ENCODE data around the gene ARID3B. TPM values are rescaled to one million over a fixed set of nuclear protein-coding genes. Genes with fewer than 3 reads are reported as not detected.

Gene ARID3B
- total and polyA plus RNA-seq, 3 experiments from 2014 or later, result 13.0 to 31.1 (median 30.1) TPM

DNA sequence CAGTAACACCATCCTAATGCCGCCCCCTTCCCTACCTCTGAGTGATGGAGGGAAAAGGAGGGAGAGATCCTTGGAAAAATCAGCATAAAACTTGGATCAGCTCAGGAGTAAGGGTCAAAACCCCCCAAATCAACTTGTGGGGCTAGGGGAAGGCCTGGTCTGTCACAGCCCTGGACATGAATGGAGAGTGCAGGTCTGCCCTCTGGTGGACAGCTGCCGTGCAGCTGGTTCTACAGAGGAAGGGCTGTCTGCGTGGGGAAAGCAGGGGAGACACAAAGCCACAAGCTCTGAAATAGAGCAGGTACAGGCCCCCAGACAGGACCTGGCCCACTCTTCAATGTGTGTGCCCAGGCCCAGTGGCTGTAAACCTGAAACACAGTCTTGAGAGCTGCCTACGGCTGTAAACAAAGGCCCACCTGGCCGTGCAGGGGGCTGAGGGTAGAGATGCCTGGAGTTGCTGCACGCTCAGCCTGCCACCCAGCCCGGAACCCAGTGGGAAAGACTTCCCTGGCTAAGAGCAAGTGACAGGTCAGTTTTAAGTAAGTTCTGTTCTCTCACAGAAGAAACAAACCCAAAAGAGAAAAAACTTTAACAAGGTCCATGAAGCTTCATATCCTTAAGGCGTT lies 91.0 kb downstream of the ARID3B start:
- H3K4me1 Mint-ChIP-seq, result peaks cover 2 to 9% (median 4%) of the 10 kb centered on the region in 3 donors

DNA sequence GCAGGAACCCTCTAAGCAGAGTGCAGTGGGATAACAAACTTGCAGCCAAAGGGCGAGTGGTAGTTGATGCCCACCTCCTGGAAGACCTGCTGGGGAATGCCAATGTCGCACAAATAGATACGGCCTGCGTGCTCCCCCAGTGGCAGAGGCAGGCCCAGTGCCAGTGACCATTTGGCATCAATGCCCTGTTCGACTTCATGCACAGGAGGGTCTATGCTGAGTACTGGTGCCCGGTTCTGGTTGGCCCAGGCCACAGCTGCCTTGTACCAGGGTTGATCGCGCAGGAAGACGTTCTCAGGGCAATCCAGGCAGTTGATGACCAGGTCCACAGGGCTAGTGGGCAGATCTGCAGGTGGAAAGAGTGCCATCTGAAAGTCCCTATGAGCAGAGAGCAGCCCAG lies 91.6 kb downstream of the ARID3B start:
- ChIA-PET POLR2A (interaction anchor here (1.2 to 1.3 kb wide), 2 partner anchors 10 to 16 kb away, joined by 3 read pairs; no protein-coding TSS in a partner anchor), CTCF (interaction anchor here (0.6 to 16.2 kb wide), 24 partner anchors 8 to 318 kb away, joined by 3 to 180 read pairs (median 6); partner anchors contain the start of genes CLK3 and FAM219B)
- Histone ChIP-seq H3K36me3 (ENCODE audit: insufficient read depth, low read length) (peaks cover 52% of the 10 kb centered on the region), H3K4me1 (ENCODE audit: insufficient read depth, low read length) (no peaks in the 10 kb centered on the region), H3K27me3 (ENCODE audit: insufficient read depth, low read length, poor library complexity, severe bottlenecking) (no peaks in the 10 kb centered on the region), H3K9me3 (ENCODE audit: low read length) (no peaks in the 10 kb centered on the region), H3K27ac (ENCODE audit: low read depth, low read length) (no peak overlapping the region), H3K4me3 (ENCODE audit: low read length) (no peak overlapping the region)
- Mint-ChIP-seq H3K4me1 (peaks cover 2 to 6% (median 4%) of the 10 kb centered on the region in 3 donors), H3K4me3 (no peak overlapping the region), H3K36me3 (peaks cover 0 to 92% (median 12%) of the 10 kb centered on the region in 3 donors), H3K27ac (peak overlapping the region in 1 of 8 donors; percentile 12), H3K27me3 (no peaks in the 10 kb centered on the region), H3K9me3 (no peaks in the 10 kb centered on the region)
- no peak for DNase-seq

More for the DNA sequence above, 91.0 kb downstream of the ARID3B start:
- ChIA-PET CTCF (interaction anchor here (0.6 to 16.2 kb wide), 28 partner anchors 9 to 318 kb away, joined by 3 to 180 read pairs (median 4); partner anchors contain the start of genes CLK3 and FAM219B), POLR2A (interaction anchor here (1.2 to 1.3 kb wide), 2 partner anchors 11 to 15 kb away, joined by 3 read pairs; no protein-coding TSS in a partner anchor)
- no peaks in the 10 kb centered on the region for H3K27me3 Mint-ChIP-seq
- Histone ChIP-seq H3K27ac (ENCODE audit: low read depth, low read length) (no peak overlapping the region), H3K4me1 (ENCODE audit: insufficient read depth, low read length) (no peaks in the 10 kb centered on the region), H3K4me3 (ENCODE audit: low read length) (no peak overlapping the region), H3K36me3 (ENCODE audit: insufficient read depth, low read length) (peaks cover 57% of the 10 kb centered on the region), H3K27me3 (ENCODE audit: insufficient read depth, low read length, poor library complexity, severe bottlenecking) (no peaks in the 10 kb centered on the region), H3K9me3 (ENCODE audit: low read length) (no peaks in the 10 kb centered on the region)
- peak overlapping the region in 4 of 8 donors; percentile 12 to 43 (median 18) for H3K27ac Mint-ChIP-seq
- H3K4me3 Mint-ChIP-seq, result peak overlapping the region in 1 of 7 donors; percentile 68
- peaks cover 0 to 92% (median 12%) of the 10 kb centered on the region in 3 donors for H3K36me3 Mint-ChIP-seq
- DNase-seq, result peak; percentile 27 to 60 (median 38)
- no peaks in the 10 kb centered on the region for H3K9me3 Mint-ChIP-seq

DNA sequence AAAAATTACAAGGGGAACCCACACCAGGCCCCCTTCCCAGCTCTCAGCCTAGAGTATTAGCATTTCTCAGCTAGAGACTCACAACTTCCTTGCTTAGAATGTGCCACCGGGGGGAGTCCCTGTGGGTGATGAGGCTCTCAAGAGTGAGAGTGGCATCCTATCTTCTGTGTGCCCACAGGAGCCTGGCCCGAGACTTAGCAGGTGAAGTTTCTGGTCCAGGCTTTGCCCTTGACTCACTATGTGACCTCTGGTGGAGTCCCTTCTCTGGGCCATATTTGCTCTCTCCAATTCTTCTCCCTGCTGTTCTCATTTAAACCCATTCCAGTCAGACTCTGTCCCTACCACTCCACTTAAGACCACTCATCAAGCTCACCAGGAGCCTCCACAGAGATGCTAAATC lies 92.8 kb downstream of the ARID3B start:
- no peaks in the 10 kb centered on the region for H3K9me3 ChIP-seq (ENCODE audit: low read length)
- ChIA-PET POLR2A (interaction anchor here (0.9 kb wide), 1 partner anchor 18 kb away, joined by 3 read pairs; the partner anchor contains the start of gene CLK3), CTCF (interaction anchor here (0.7 to 16.2 kb wide), 20 partner anchors 10 to 317 kb away, joined by 3 to 180 read pairs (median 5); partner anchors contain the start of genes FAM219B and UBL7)
- Mint-ChIP-seq H3K4me3 (no peak overlapping the region), H3K27ac (peak overlapping the region in 3 of 8 donors; percentile 21 to 80 (median 48)), H3K36me3 (peaks cover 0 to 89% (median 13%) of the 10 kb centered on the region in 3 donors), H3K9me3 (no peaks in the 10 kb centered on the region), H3K27me3 (no peaks in the 10 kb centered on the region), H3K4me1 (peaks cover 0 to 2% (median 2%) of the 10 kb centered on the region in 3 donors)
- H3K27me3 ChIP-seq (ENCODE audit: insufficient read depth, low read length, poor library complexity, severe bottlenecking), result no peaks in the 10 kb centered on the region
- no peak overlapping the region for H3K27ac ChIP-seq (ENCODE audit: low read depth, low read length)
- no peak for DNase-seq
- H3K36me3 ChIP-seq (ENCODE audit: insufficient read depth, low read length), result peaks cover 40% of the 10 kb centered on the region
- H3K4me1 ChIP-seq (ENCODE audit: insufficient read depth, low read length), result no peaks in the 10 kb centered on the region
- no peak overlapping the region for H3K4me3 ChIP-seq (ENCODE audit: low read length)

DNA sequence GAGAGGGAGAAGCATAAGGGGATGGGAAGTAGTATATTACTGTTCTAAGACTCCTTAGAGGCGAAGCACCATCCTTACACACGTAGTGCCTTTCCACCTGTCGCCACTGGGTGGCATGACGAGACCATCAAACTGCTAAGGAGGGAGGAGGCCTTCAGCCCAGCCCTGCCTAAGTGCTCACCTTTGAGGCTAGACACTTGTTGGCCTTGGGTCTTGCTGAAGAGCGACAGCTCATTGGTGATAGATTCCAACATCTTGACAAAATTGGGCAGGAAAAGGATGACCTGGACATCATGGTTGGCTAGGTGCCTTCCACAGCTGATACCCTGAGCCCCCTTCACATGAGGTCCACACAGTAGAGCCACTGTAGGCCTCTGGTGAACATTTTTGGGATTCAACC lies 94.2 kb downstream of the ARID3B start:
- Mint-ChIP-seq H3K9me3 (no peaks in the 10 kb centered on the region), H3K36me3 (peaks cover 0 to 86% (median 13%) of the 10 kb centered on the region in 3 donors), H3K4me3 (no peak overlapping the region), H3K27ac (peak overlapping the region in 6 of 8 donors; percentile 4 to 77 (median 50)), H3K27me3 (no peaks in the 10 kb centered on the region), H3K4me1 (peaks cover 0 to 2% (median 2%) of the 10 kb centered on the region in 3 donors)
- no peak overlapping the region for H3K4me3 ChIP-seq (ENCODE audit: low read length)
- H3K27ac ChIP-seq (ENCODE audit: low read depth, low read length), result no peak overlapping the region
- peak; percentile 48 to 81 (median 56) for DNase-seq
- no peaks in the 10 kb centered on the region for H3K9me3 ChIP-seq (ENCODE audit: low read length)
- ChIA-PET POLR2A (interaction anchor here (0.9 kb wide), 1 partner anchor 133 kb away, joined by 3 read pairs; no protein-coding TSS in a partner anchor), CTCF (interaction anchor here (0.5 to 16.2 kb wide), 33 partner anchors 8 to 322 kb away, joined by 3 to 180 read pairs (median 4); partner anchors contain the start of genes MPI, RPP25 and UBL7)
- H3K36me3 ChIP-seq (ENCODE audit: insufficient read depth, low read length), result peaks cover 34% of the 10 kb centered on the region
- H3K4me1 ChIP-seq (ENCODE audit: insufficient read depth, low read length), result no peaks in the 10 kb centered on the region
- H3K27me3 ChIP-seq (ENCODE audit: insufficient read depth, low read length, poor library complexity, severe bottlenecking), result no peaks in the 10 kb centered on the region

DNA sequence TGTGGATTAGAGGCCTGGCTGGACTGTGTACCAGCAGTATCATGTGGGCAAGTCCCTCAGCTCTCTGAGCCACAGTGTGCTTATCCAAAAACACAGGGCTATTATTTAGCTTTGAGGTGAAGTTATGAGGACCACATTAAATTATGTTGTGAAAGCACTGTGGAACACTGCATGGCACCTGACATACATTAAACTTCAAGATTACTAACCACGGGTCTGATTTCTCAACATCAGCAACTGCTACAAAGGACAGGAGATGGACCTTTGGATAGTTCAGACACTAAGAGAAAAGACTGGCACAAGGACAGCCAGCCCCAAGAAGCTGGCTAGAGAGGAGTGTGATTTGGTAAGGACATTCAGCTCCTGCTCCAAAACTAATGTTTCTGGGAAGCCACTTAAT lies 96.0 kb downstream of the ARID3B start:
- peaks cover 24% of the 10 kb centered on the region for H3K36me3 ChIP-seq (ENCODE audit: insufficient read depth, low read length)
- H3K4me1 ChIP-seq (ENCODE audit: insufficient read depth, low read length), result no peaks in the 10 kb centered on the region
- H3K27me3 Mint-ChIP-seq, result no peaks in the 10 kb centered on the region
- H3K4me3 Mint-ChIP-seq, result no peak overlapping the region
- no peaks in the 10 kb centered on the region for H3K9me3 Mint-ChIP-seq
- H3K36me3 Mint-ChIP-seq, result peaks cover 0 to 89% (median 15%) of the 10 kb centered on the region in 3 donors
- peaks cover 0 to under 1% (median under 1%) of the 10 kb centered on the region in 3 donors for H3K4me1 Mint-ChIP-seq
- POLR2A ChIA-PET, result no interaction called here
- CTCF ChIA-PET, result interaction anchor here (0.7 to 16.2 kb wide), 7 partner anchors 10 to 314 kb away, joined by 3 to 180 read pairs (median 19); no protein-coding TSS in a partner anchor
- H3K27ac Mint-ChIP-seq, result peak overlapping the region in 5 of 8 donors; percentile 19 to 67 (median 25)
- H3K27me3 ChIP-seq (ENCODE audit: insufficient read depth, low read length, poor library complexity, severe bottlenecking), result no peaks in the 10 kb centered on the region
- no peak for DNase-seq
- no peak overlapping the region for H3K27ac ChIP-seq (ENCODE audit: low read depth, low read length)
- no peak overlapping the region for H3K4me3 ChIP-seq (ENCODE audit: low read length)
- H3K9me3 ChIP-seq (ENCODE audit: low read length), result no peaks in the 10 kb centered on the region

DNA sequence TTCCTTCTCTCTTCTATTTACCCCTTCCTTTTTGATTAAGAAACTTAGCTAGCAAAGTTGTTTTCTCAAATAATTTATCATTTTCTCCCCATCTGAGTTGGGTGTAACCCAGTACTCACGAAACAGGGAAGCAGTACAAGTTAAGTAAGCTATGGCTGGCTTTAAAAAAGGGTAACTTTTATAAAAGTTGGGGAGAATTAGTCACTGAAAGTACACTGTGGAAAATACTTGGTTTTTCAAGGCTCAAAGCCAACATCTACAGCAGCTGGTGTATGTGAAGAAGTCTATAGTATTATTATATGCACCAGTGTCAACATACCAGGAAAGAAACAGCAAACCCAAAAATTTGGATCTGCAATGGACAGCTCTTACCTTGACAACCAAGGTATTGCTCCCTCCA lies 100.1 kb downstream of the ARID3B start:
- H3K27me3 Mint-ChIP-seq, result no peaks in the 10 kb centered on the region
- H3K27me3 ChIP-seq (ENCODE audit: insufficient read depth, low read length, poor library complexity, severe bottlenecking), result no peaks in the 10 kb centered on the region
- H3K27ac ChIP-seq (ENCODE audit: low read depth, low read length), result no peak overlapping the region
- no peaks in the 10 kb centered on the region for H3K9me3 ChIP-seq (ENCODE audit: low read length)
- no peak for DNase-seq
- H3K4me1 ChIP-seq (ENCODE audit: insufficient read depth, low read length), result no peaks in the 10 kb centered on the region
- peaks cover 6% of the 10 kb centered on the region for H3K36me3 ChIP-seq (ENCODE audit: insufficient read depth, low read length)
- H3K4me3 Mint-ChIP-seq, result no peak overlapping the region
- H3K36me3 Mint-ChIP-seq, result peaks cover 0 to 71% (median 10%) of the 10 kb centered on the region in 3 donors
- ChIA-PET POLR2A (no interaction called here), CTCF (interaction anchor here (1.0 to 16.2 kb wide), 5 partner anchors 9 to 309 kb away, joined by 3 to 180 read pairs (median 5); no protein-coding TSS in a partner anchor)
- H3K4me3 ChIP-seq (ENCODE audit: low read length), result no peak overlapping the region
- peak overlapping the region in 3 of 8 donors; percentile 19 to 48 (median 29) for H3K27ac Mint-ChIP-seq
- H3K9me3 Mint-ChIP-seq, result no peaks in the 10 kb centered on the region
- H3K4me1 Mint-ChIP-seq, result peaks cover 0 to 9% (median 3%) of the 10 kb centered on the region in 3 donors

DNA sequence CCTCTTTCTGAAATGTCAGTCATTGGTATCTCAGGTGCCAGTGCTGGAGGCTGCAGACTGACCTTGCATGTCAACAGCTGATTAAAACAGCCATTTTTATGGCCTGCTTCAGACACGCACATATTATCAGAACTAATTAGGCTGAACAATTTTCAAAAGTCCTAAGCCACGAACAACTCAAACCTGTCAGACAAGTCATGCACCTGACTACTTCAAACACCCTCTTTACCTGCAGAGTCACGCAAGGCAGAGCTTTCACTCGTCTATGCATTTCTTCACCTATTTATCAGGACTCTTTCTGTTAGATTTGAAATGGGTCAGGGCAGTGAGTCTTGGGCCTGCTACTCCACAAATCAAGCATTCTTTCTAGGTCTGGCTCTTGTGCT lies 101.3 kb downstream of the ARID3B start:
- DNase-seq, result no peak
- Mint-ChIP-seq H3K27ac (peak overlapping the region in 2 of 8 donors; percentile 36 to 62), H3K27me3 (no peaks in the 10 kb centered on the region), H3K36me3 (peaks cover 0 to 67% (median 11%) of the 10 kb centered on the region in 3 donors), H3K4me3 (no peak overlapping the region), H3K4me1 (peaks cover 3 to 12% (median 7%) of the 10 kb centered on the region in 3 donors), H3K9me3 (no peaks in the 10 kb centered on the region)
- H3K27ac ChIP-seq (ENCODE audit: low read depth, low read length), result no peak overlapping the region
- no peaks in the 10 kb centered on the region for H3K4me1 ChIP-seq (ENCODE audit: insufficient read depth, low read length)
- no peak overlapping the region for H3K4me3 ChIP-seq (ENCODE audit: low read length)
- H3K36me3 ChIP-seq (ENCODE audit: insufficient read depth, low read length), result no peaks in the 10 kb centered on the region
- H3K9me3 ChIP-seq (ENCODE audit: low read length), result no peaks in the 10 kb centered on the region
- no peaks in the 10 kb centered on the region for H3K27me3 ChIP-seq (ENCODE audit: insufficient read depth, low read length, poor library complexity, severe bottlenecking)
- POLR2A ChIA-PET, result interaction anchor here (1.3 kb wide), 1 partner anchor 10 kb away, joined by 3 read pairs; no protein-coding TSS in a partner anchor
- CTCF ChIA-PET, result interaction anchor here (16.2 kb wide), 1 partner anchor 128 kb away, joined by 180 read pairs; no protein-coding TSS in a partner anchor

Data from CD8-positive, alpha-beta memory T cell (primary cell).